GM19023 (cell line): ENCODE data around the gene RNF220.

Experiments used
- ATAC-seq: cut with Tn5 transposase; IDR thresholded peaks from one replicate; pipeline ENCODE4 v1.9.1; 2021; ENCODE audit warnings: mild to moderate bottlenecking, moderate library complexity; ENCODE audit not compliant: unreplicated experiment

RNF220 gene

GRCh38 chr1:44672961-44673674 is 268.1 kb downstream of the RNF220 start:
- no peak for ATAC-seq

- peak; percentile 1 for ATAC-seq
Observed at GRCh38 chr1:44673675-44674112, 268.6 kb downstream of the RNF220 start.

- ATAC-seq, result peak; percentile 90
Observed at GRCh38 chr1:44674113-44675000, 269.3 kb downstream of the RNF220 start, which contains the start of the genes ARMH1 and TMEM53. ARMH1 (plus strand) TSS chr1:44674714; CDS start chr1:44689698, 14,984 bp downstream. TMEM53 (minus strand) TSS chr1:44674481; CDS start chr1:44674391, 90 bp downstream.

GRCh38 chr1:44675186-44675585 is 270.1 kb downstream of the RNF220 start:
- no peak for ATAC-seq

- no peak for ATAC-seq
Observed at GRCh38 chr1:44676484-44677200, 271.6 kb downstream of the RNF220 start.

GRCh38 chr1:44677201-44677766 is 272.2 kb downstream of the RNF220 start:
- ATAC-seq, result no peak

GRCh38 chr1:44678120-44678519 is 273.1 kb downstream of the RNF220 start:
- ATAC-seq, result no peak

- ATAC-seq, result no peak
Observed at GRCh38 chr1:44678626-44679025, 273.6 kb downstream of the RNF220 start.

GRCh38 chr1:44679468-44679867 is 274.4 kb downstream of the RNF220 start:
- ATAC-seq, result no peak

- no peak for ATAC-seq
Observed at GRCh38 chr1:44681905-44682882, 277.1 kb downstream of the RNF220 start.

GRCh38 chr1:44682883-44683265 is 277.8 kb downstream of the RNF220 start:
- ATAC-seq, result no peak

GRCh38 chr1:44684525-44684924 is 279.5 kb downstream of the RNF220 start:
- ATAC-seq, result peak; percentile 88

- ATAC-seq, result no peak
Observed at GRCh38 chr1:44685218-44685617, 280.2 kb downstream of the RNF220 start.

GRCh38 chr1:44685881-44686280 is 280.8 kb downstream of the RNF220 start:
- no peak for ATAC-seq

GRCh38 chr1:44688760-44689446 is 283.8 kb downstream of the RNF220 start:
- ATAC-seq, result no peak

- no peak for ATAC-seq
Observed at GRCh38 chr1:44689447-44689765, 284.4 kb downstream of the RNF220 start.

GRCh38 chr1:44693159-44693558 is 288.1 kb downstream of the RNF220 start:
- ATAC-seq, result no peak

GRCh38 chr1:44693900-44694299 is 288.8 kb downstream of the RNF220 start:
- no peak for ATAC-seq

- ATAC-seq, result peak; percentile 69
Observed at GRCh38 chr1:44694863-44695478, 289.9 kb downstream of the RNF220 start.
